ENCODE results near the gene CTR9.

The CTR9 gene

DNA sequence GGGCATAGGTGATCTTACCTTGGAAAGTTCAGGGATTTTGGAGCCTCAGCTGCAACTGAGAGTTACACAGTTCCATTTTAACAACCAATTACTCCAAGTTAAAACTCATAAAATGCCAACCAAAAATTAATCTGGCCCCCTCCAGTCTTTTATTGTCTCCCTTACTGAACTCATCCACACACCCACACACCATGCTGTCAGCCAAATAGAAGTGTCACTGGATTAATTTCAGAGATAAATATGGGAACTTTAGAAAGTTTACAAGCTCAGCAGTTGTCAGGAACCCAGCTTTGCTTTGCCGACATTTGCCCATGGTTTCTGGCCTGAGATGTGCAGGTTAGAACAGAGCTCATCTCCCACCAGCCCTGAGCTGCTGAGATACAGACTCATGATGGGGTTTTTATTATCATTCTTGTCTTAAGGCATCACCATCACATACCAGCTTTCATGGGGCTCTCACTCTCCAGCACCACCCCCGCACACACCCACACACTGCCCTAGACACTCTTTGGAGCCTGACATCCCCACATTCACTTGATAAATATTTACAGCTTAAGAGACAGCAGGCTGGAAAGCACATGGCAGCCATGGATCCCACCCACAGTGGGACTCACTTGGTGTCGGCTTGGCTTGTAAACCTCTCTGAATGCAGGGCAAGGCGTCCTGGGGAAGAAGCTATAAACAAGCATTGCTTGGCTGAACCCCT, 23.7 kb upstream of the CTR9 start:
- DNase-seq = no peak
- H3K9me3 ChIP-seq (replicated peaks; ENCODE audit: insufficient read depth, low read length) = no peaks in the 10 kb centered on the region
- no peaks in the 10 kb centered on the region for H3K27me3 ChIP-seq (replicated peaks; ENCODE audit: insufficient read depth, low read length)
- TF ChIP-seq EZH2phosphoT487 (IDR thresholded peaks at IDR 0.05; ENCODE audit: low read length) = no peak
- TF ChIP-seq, protein P1, sequence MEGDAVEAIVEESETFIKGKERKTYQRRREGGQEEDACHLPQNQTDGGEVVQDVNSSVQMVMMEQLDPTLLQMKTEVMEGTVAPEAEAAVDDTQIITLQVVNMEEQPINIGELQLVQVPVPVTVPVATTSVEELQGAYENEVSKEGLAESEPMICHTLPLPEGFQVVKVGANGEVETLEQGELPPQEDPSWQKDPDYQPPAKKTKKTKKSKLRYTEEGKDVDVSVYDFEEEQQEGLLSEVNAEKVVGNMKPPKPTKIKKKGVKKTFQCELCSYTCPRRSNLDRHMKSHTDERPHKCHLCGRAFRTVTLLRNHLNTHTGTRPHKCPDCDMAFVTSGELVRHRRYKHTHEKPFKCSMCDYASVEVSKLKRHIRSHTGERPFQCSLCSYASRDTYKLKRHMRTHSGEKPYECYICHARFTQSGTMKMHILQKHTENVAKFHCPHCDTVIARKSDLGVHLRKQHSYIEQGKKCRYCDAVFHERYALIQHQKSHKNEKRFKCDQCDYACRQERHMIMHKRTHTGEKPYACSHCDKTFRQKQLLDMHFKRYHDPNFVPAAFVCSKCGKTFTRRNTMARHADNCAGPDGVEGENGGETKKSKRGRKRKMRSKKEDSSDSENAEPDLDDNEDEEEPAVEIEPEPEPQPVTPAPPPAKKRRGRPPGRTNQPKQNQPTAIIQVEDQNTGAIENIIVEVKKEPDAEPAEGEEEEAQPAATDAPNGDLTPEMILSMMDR (IDR thresholded peaks at IDR 0.05; ENCODE audit: low read length) = no peak
- TF ChIP-seq EZH2 (optimal IDR thresholded peaks at IDR 0.05; ENCODE audit: low read depth, low read length) = no peak
- H3K79me2 ChIP-seq (ENCODE audit: low read length) = no peaks in the 10 kb centered on the region
- H3F3A ChIP-seq (ENCODE audit: insufficient read depth, low read length) = no peaks in the 10 kb centered on the region
- H3K4me2 ChIP-seq (ENCODE audit: low read depth, low read length) = no peak overlapping the region
- H3K9ac ChIP-seq (ENCODE audit: low read length) = no peak overlapping the region
- no peak overlapping the region for H3K4me3 ChIP-seq (ENCODE audit: low read length)
- H4K20me1 ChIP-seq (ENCODE audit: insufficient read depth, low read length) = no peaks in the 10 kb centered on the region
- no peak overlapping the region for H2AFZ ChIP-seq (ENCODE audit: low read length)
- no peaks in the 10 kb centered on the region for H3K36me3 ChIP-seq (replicated peaks; ENCODE audit: insufficient read depth, low read length)
- H3K9me2 ChIP-seq (replicated peaks; ENCODE audit: insufficient read depth, low read length) = no peaks in the 10 kb centered on the region
- H3K27ac ChIP-seq (ENCODE audit: low read length) = no peak overlapping the region
- no peaks in the 10 kb centered on the region for H3K4me1 ChIP-seq (ENCODE audit: low read length)

DNA sequence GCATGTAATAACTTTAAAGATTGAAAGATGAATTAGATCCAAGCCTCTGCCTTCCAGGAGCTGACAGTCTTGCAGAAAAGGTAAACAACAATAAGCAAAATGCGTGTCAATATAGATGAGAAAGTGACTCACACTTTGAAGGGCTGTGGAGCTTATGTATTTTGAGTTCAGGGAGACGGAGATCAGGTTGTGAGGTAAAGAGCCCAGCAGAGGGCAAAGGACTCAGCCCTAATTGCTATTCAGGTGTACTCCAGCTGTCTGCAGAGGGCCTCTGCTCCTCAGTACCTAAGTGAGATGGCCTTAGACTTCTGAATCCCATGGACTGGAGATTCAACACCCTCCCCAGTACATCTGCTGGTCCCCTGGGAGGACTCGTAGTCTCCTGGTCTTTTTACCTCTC, 22.9 kb upstream of the CTR9 start:
- Histone ChIP-seq H3K27me3 (replicated peaks; ENCODE audit: insufficient read depth, low read length) (no peaks in the 10 kb centered on the region), H4K20me1 (ENCODE audit: insufficient read depth, low read length) (no peaks in the 10 kb centered on the region), H3K9ac (ENCODE audit: low read length) (no peak overlapping the region), H3K4me1 (ENCODE audit: low read length) (no peaks in the 10 kb centered on the region), H3K4me3 (ENCODE audit: low read length) (no peak overlapping the region), H3K27ac (ENCODE audit: low read length) (no peak overlapping the region), H3K79me2 (ENCODE audit: low read length) (no peaks in the 10 kb centered on the region), H3K9me2 (replicated peaks; ENCODE audit: insufficient read depth, low read length) (no peaks in the 10 kb centered on the region), H3F3A (ENCODE audit: insufficient read depth, low read length) (no peaks in the 10 kb centered on the region), H3K9me3 (replicated peaks; ENCODE audit: insufficient read depth, low read length) (no peaks in the 10 kb centered on the region), H3K36me3 (replicated peaks; ENCODE audit: insufficient read depth, low read length) (no peaks in the 10 kb centered on the region), H3K4me2 (ENCODE audit: low read depth, low read length) (no peak overlapping the region), H2AFZ (ENCODE audit: low read length) (no peak overlapping the region)
- DNase-seq = no peak
- TF ChIP-seq EZH2phosphoT487 (IDR thresholded peaks at IDR 0.05; ENCODE audit: low read length) (no peak), EZH2 (optimal IDR thresholded peaks at IDR 0.05; ENCODE audit: low read depth, low read length) (no peak)
- TF ChIP-seq, protein P1 (IDR thresholded peaks at IDR 0.05; ENCODE audit: low read length) = no peak

DNA sequence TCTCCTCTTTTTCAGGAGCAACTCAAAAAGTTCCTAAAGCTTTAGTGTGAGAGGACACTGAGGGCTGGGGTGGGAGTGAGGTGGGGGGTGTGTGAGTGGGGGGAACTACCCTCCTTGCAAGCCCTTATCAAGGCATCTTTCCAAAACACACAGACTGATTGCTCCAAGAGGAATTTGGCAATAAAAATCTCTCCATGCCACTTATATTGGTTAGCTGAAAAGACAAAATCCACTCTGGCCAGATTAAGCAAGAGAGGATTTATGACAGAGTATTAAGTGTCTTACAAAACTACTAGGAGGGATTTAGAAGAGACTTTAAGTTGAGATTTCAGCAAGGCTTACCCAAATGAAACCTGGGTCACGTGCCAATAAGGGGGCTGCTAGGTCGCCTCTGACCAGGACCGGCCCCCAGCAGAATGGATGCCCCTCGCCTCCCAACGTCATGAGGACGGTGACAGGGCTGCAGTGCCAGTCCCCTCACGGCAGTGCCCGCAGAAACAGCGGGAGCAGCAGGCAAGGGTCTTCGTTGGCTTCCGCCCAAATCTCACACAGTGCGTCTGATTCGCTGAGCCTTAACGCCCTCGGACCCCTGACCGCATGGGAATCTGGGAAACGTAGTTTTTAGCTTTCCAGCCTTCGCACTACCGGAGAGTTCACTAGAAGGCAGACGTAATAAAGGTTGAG, 22.1 kb upstream of the CTR9 start:
- no peaks in the 10 kb centered on the region for H3K9me3 ChIP-seq (replicated peaks; ENCODE audit: insufficient read depth, low read length)
- H3K4me2 ChIP-seq (ENCODE audit: low read depth, low read length) = no peak overlapping the region
- no peak overlapping the region for H2AFZ ChIP-seq (ENCODE audit: low read length)
- H3K79me2 ChIP-seq (ENCODE audit: low read length) = no peaks in the 10 kb centered on the region
- no peaks in the 10 kb centered on the region for H3F3A ChIP-seq (ENCODE audit: insufficient read depth, low read length)
- no peak overlapping the region for H3K27ac ChIP-seq (ENCODE audit: low read length)
- no peak for TF ChIP-seq EZH2phosphoT487 (IDR thresholded peaks at IDR 0.05; ENCODE audit: low read length)
- TF ChIP-seq, protein P1 (IDR thresholded peaks at IDR 0.05; ENCODE audit: low read length) = no peak
- TF ChIP-seq EZH2 (optimal IDR thresholded peaks at IDR 0.05; ENCODE audit: low read depth, low read length) = no peak
- H3K9ac ChIP-seq (ENCODE audit: low read length) = no peak overlapping the region
- no peaks in the 10 kb centered on the region for H3K9me2 ChIP-seq (replicated peaks; ENCODE audit: insufficient read depth, low read length)
- no peaks in the 10 kb centered on the region for H3K4me1 ChIP-seq (ENCODE audit: low read length)
- no peaks in the 10 kb centered on the region for H3K36me3 ChIP-seq (replicated peaks; ENCODE audit: insufficient read depth, low read length)
- no peaks in the 10 kb centered on the region for H4K20me1 ChIP-seq (ENCODE audit: insufficient read depth, low read length)
- DNase-seq = no peak
- H3K27me3 ChIP-seq (replicated peaks; ENCODE audit: insufficient read depth, low read length) = no peaks in the 10 kb centered on the region
- H3K4me3 ChIP-seq (ENCODE audit: low read length) = no peak overlapping the region
